ACC112 (cell line): Measurements from ENCODE around the gene RETREG1.
A peak's percentile ranks its signal among the peaks of the same experiment; 100 is the strongest.

Source experiments
- H2AFZ ChIP-seq: fragments of 200-600 bp; sonication (generic); one replicate; pipeline ENCODE4 v1.6.0; 2017; ENCODE audit warnings: antibody characterized with exemption, low read length; ENCODE audit not compliant: unreplicated experiment
- H3K27ac ChIP-seq: fragments of 200-600 bp; sonication (generic); 2 replicates; pipeline ENCODE4 v1.5.1; 2014; ENCODE audit warnings: low read depth, mild to moderate bottlenecking, antibody characterized with exemption, low read length, moderate library complexity
- H3K27me3 ChIP-seq: fragments of 200-600 bp; sonication (generic); 2 replicates; pipeline ENCODE4 v1.6.1; 2014; ENCODE audit warnings: mild to moderate bottlenecking, antibody characterized with exemption, low read length, moderate library complexity, mixed read lengths; ENCODE audit not compliant: insufficient read depth
- H3K36me3 ChIP-seq: fragments of 200-600 bp; sonication (generic); 2 replicates; pipeline ENCODE4 v1.6.1; 2016; ENCODE audit warnings: mild to moderate bottlenecking, antibody characterized with exemption, low read length, moderate library complexity, mixed read lengths; ENCODE audit not compliant: insufficient read depth
- H3K4me1 ChIP-seq: fragments of 200-600 bp; sonication (generic); one replicate; pipeline ENCODE4 v1.6.1; 2016; ENCODE audit warnings: low read length, mixed read lengths; ENCODE audit not compliant: insufficient read depth, unreplicated experiment, control insufficient read depth
- H3K4me3 ChIP-seq: fragments of 200-600 bp; sonication (generic); 2 replicates; pipeline ENCODE4 v1.5.1; 2014; ENCODE audit warnings: mild to moderate bottlenecking, low read depth, low read length
- H3K79me2 ChIP-seq: fragments of 200-600 bp; sonication (generic); one replicate; pipeline ENCODE4 v1.6.0; 2016; ENCODE audit warnings: low read length; ENCODE audit not compliant: control insufficient read depth, unreplicated experiment, insufficient read depth

Gene RETREG1

GRCh38 chr5:16467363-16468219, 149.2 kb downstream of the RETREG1 start:
- Histone ChIP-seq H3K36me3 (0 out of 2 replicates have a peak, but pooled peaks cover 8% of the 10 kb centered on the region), H3K27me3 (no peaks in the 10 kb centered on the region), H2AFZ (no peak overlapping the region), H3K79me2 (peaks cover 71% of the 10 kb centered on the region), H3K4me3 (peak overlapping the region; percentile 97), H3K4me1 (peaks cover 34% of the 10 kb centered on the region), H3K27ac (peak overlapping the region; percentile 65)

GRCh38 chr5:16465544-16466432, 151.0 kb downstream of the RETREG1 start, which contains the start of gene ZNF622:
Gene ZNF622, minus strand, starts transcription at chr5:16465800. Its CDS starts 135 bp downstream, at chr5:16465665.
- peak within 1 kb of the TSS; percentile 89 for H2AFZ ChIP-seq
- peak within 1 kb of the TSS; percentile 65; the same call in 1 of the 2 replicates for H3K27ac ChIP-seq
- no peaks in the 10 kb centered on the region for H3K27me3 ChIP-seq
- H3K4me1 ChIP-seq: peaks cover 50% of the 10 kb centered on the region
- peaks cover 19% of the 10 kb centered on the region; the same call in 1 of the 2 replicates for H3K36me3 ChIP-seq
- peaks cover 80% of the 10 kb centered on the region for H3K79me2 ChIP-seq
- peak within 1 kb of the TSS; percentile 97 for H3K4me3 ChIP-seq

- peak overlapping the region; percentile 89 for H2AFZ ChIP-seq
- H3K4me1 ChIP-seq: peaks cover 57% of the 10 kb centered on the region
- H3K4me3 ChIP-seq: peak overlapping the region; percentile 97
- H3K27ac ChIP-seq: no peak overlapping the region; the same call in 1 of the 2 replicates
- peaks cover 79% of the 10 kb centered on the region for H3K79me2 ChIP-seq
- H3K36me3 ChIP-seq: peaks cover 19% of the 10 kb centered on the region
- no peaks in the 10 kb centered on the region for H3K27me3 ChIP-seq
Observed at GRCh38 chr5:16464664-16465543, 151.9 kb downstream of the RETREG1 start.

GRCh38 chr5:16464231-16464630, 152.6 kb downstream of the RETREG1 start:
- peaks cover 81% of the 10 kb centered on the region for H3K79me2 ChIP-seq
- H2AFZ ChIP-seq: no peak overlapping the region
- no peaks in the 10 kb centered on the region for H3K27me3 ChIP-seq
- H3K36me3 ChIP-seq: peaks cover 24% of the 10 kb centered on the region
- peak overlapping the region; percentile 97 for H3K4me3 ChIP-seq
- no peak overlapping the region for H3K27ac ChIP-seq
- H3K4me1 ChIP-seq: peaks cover 63% of the 10 kb centered on the region

- H3K4me3 ChIP-seq: 0 out of 2 replicates have a peak overlapping the region, but pooled peaks have one; percentile 27
- H3K36me3 ChIP-seq: peaks cover 30% of the 10 kb centered on the region
- H3K79me2 ChIP-seq: peaks cover 80% of the 10 kb centered on the region
Observed at GRCh38 chr5:16461782-16462181, 155.0 kb downstream of the RETREG1 start.

GRCh38 chr5:16461026-16461425, 155.8 kb downstream of the RETREG1 start:
- peaks cover 79% of the 10 kb centered on the region for H3K4me1 ChIP-seq

More at GRCh38 chr5:16461782-16462181, 155.0 kb downstream of the RETREG1 start:
- H3K27ac ChIP-seq: peak overlapping the region; percentile 40
- no peaks in the 10 kb centered on the region for H3K27me3 ChIP-seq
- peaks cover 74% of the 10 kb centered on the region for H3K4me1 ChIP-seq
- H2AFZ ChIP-seq: no peak overlapping the region

GRCh38 chr5:16459451-16459850, 157.3 kb downstream of the RETREG1 start:
- H3K4me1 ChIP-seq: peaks cover 94% of the 10 kb centered on the region

More at GRCh38 chr5:16461026-16461425, 155.8 kb downstream of the RETREG1 start:
- Histone ChIP-seq H2AFZ (no peak overlapping the region), H3K27ac (no peak overlapping the region), H3K4me3 (0 out of 2 replicates have a peak overlapping the region, but pooled peaks have one; percentile 5), H3K79me2 (peaks cover 74% of the 10 kb centered on the region), H3K36me3 (peaks cover 30% of the 10 kb centered on the region), H3K27me3 (no peaks in the 10 kb centered on the region)

GRCh38 chr5:16457853-16458252, 158.9 kb downstream of the RETREG1 start:
- Histone ChIP-seq H3K4me1 (peaks cover 78% of the 10 kb centered on the region), H3K36me3 (peaks cover 34% of the 10 kb centered on the region), H3K79me2 (peaks cover 69% of the 10 kb centered on the region)

More at GRCh38 chr5:16459451-16459850, 157.3 kb downstream of the RETREG1 start:
- Histone ChIP-seq H2AFZ (no peak overlapping the region), H3K79me2 (peaks cover 75% of the 10 kb centered on the region), H3K27me3 (no peaks in the 10 kb centered on the region), H3K4me3 (no peak overlapping the region), H3K36me3 (peaks cover 40% of the 10 kb centered on the region), H3K27ac (no peak overlapping the region)

GRCh38 chr5:16457451-16457850, 159.3 kb downstream of the RETREG1 start:
- Histone ChIP-seq H3K4me1 (peaks cover 76% of the 10 kb centered on the region), H3K27me3 (no peaks in the 10 kb centered on the region), H3K4me3 (no peak overlapping the region), H2AFZ (no peak overlapping the region), H3K27ac (peak overlapping the region; percentile 88), H3K36me3 (peaks cover 30% of the 10 kb centered on the region), H3K79me2 (peaks cover 66% of the 10 kb centered on the region)

More at GRCh38 chr5:16457853-16458252, 158.9 kb downstream of the RETREG1 start:
- Histone ChIP-seq H3K27me3 (no peaks in the 10 kb centered on the region), H2AFZ (no peak overlapping the region), H3K4me3 (no peak overlapping the region), H3K27ac (peak overlapping the region; percentile 88)
